Muscle of leg (tissue), 11 donors: ENCODE measurements around the gene RLF. TPM values are rescaled to one million over a fixed set of nuclear protein-coding genes. Genes with fewer than 3 reads are reported as not detected.
"Not testable (repeated sequence)": the region's sequence is repeated elsewhere in the genome, so short reads cannot be mapped to it uniquely, and the experiment has no call there.

Source experiments
- DNase-seq: peaks from one replicate; pipeline ENCODE4 v3.0.0; 2013
- H3K27ac ChIP-seq: one replicate; pipeline ENCODE4 v1.5.1; 2013; ENCODE audit warnings: mild to moderate bottlenecking, low read length, control low read depth
- H3K27me3 ChIP-seq: one replicate; pipeline ENCODE4 v1.6.1; 2013; ENCODE audit warnings: low read length; ENCODE audit not compliant: control insufficient read depth, insufficient read depth
- H3K36me3 ChIP-seq: one replicate; pipeline ENCODE4 v1.6.1; 2013; ENCODE audit warnings: low read length; ENCODE audit not compliant: control insufficient read depth, insufficient read depth
- H3K4me1 ChIP-seq: one replicate; pipeline ENCODE4 v1.6.1; 2013; ENCODE audit warnings: low read length; ENCODE audit not compliant: control insufficient read depth, insufficient read depth
- H3K4me3 ChIP-seq: one replicate; pipeline ENCODE4 v1.5.1; 2013; ENCODE audit warnings: low read length, control low read depth
- H3K9me3 ChIP-seq: replicated peaks from 2 replicates; pipeline ENCODE4 v1.6.1; 2013; ENCODE audit warnings: low read depth, low read length; ENCODE audit not compliant: control insufficient read depth
- WGBS: methylation state at CpG from one replicate; pipeline ENCODE4 v1.1.5; 2013; ENCODE audit warnings: missing lambda C conversion rate; ENCODE audit not compliant: insufficient coverage; 5-methylcytosine and 5-hydroxymethylcytosine counted together
- polyA plus RNA-seq, 8 donors: library from polyadenylated mRNA; unstranded; fragments of 120-200 nt; gene quantifications; one replicate each; pipeline versions ENCODE4 v1.2.1 to v1.2.3, GENCODE V29; 2013; ENCODE audit warnings: inconsistent platforms in 1 of 8, low replicate concordance in 1 of 8; ENCODE audit not compliant: insufficient read length in 8 of 8, insufficient read depth in 1 of 8
- total RNA-seq: library from RNA; stranded (reverse); fragments of 120-200 nt; gene quantifications from one replicate; pipeline ENCODE4 v1.2.4, GENCODE V29; 2013

RLF gene
- total and polyA plus RNA-seq, 9 donors = 11.4 to 21.6 (median 14.0) TPM

- no peak for DNase-seq
- WGBS = 0% methylated on average over 10 of the region's 16 CpGs
- Histone ChIP-seq H3K9me3 (no peaks in the 10 kb centered on the region), H3K27me3 (no peaks in the 10 kb centered on the region), H3K27ac (peak overlapping the region; percentile 97), H3K36me3 (no peaks in the 10 kb centered on the region), H3K4me1 (peaks cover 5% of the 10 kb centered on the region), H3K4me3 (peak overlapping the region; percentile 88)
Measured at GRCh38 chr1:40161888-40162397, 756 bp downstream of the RLF start.

GRCh38 chr1:40162753-40163441 lies 1.7 kb downstream of the RLF start:
- Histone ChIP-seq H3K4me1 (peaks cover 5% of the 10 kb centered on the region), H3K9me3 (no peaks in the 10 kb centered on the region), H3K36me3 (no peaks in the 10 kb centered on the region), H3K27ac (no peak overlapping the region), H3K4me3 (peak overlapping the region; percentile 88), H3K27me3 (no peaks in the 10 kb centered on the region)
- DNase-seq = no peak
- WGBS = 39% methylated on average over 2 of the region's 4 CpGs

- H3K4me3 ChIP-seq = no peak overlapping the region
- no peaks in the 10 kb centered on the region for H3K27me3 ChIP-seq
- WGBS = no CpG with 5 or more reads among the region's 4 CpGs
- peaks cover 5% of the 10 kb centered on the region for H3K4me1 ChIP-seq
- H3K27ac ChIP-seq = no peak overlapping the region
- H3K9me3 ChIP-seq = no peaks in the 10 kb centered on the region
- no peak for DNase-seq
- H3K36me3 ChIP-seq = no peaks in the 10 kb centered on the region
Measured at GRCh38 chr1:40167317-40167716, 6.1 kb downstream of the RLF start.

DNA sequence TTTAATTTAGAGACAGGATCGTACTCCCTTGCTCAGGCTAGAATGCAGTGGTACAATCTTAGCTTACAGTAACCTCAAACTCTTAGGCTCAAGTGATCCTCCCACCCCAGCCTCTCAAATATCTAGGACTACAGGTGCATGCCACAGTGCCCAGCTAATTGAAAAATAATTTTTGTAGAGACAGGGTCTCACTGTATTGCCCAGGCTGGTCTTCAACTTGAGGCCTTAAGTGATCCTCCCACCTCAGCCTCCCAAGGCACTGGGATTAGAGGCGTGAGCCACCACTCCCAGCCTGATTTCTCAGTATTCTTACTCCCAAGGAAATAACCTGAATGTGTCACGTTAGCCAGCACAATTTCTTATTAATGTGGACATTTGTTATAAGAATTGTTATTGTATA lies 9.8 kb downstream of the RLF start:
- H3K27me3 ChIP-seq = no peaks in the 10 kb centered on the region
- H3K9me3 ChIP-seq = no peaks in the 10 kb centered on the region
- no peak overlapping the region for H3K27ac ChIP-seq
- DNase-seq = no peak
- no CpG with 5 or more reads among the region's 3 CpGs for WGBS
- no peak overlapping the region for H3K4me3 ChIP-seq
- H3K36me3 ChIP-seq = no peaks in the 10 kb centered on the region
- no peaks in the 10 kb centered on the region for H3K4me1 ChIP-seq

GRCh38 chr1:40174788-40175187 lies 13.6 kb downstream of the RLF start:
- H3K9me3 ChIP-seq = no peaks in the 10 kb centered on the region
- no peak for DNase-seq
- H3K27ac ChIP-seq = no peak overlapping the region
- 86% methylated on average over 2 of the region's 3 CpGs for WGBS
- H3K27me3 ChIP-seq = no peaks in the 10 kb centered on the region
- no peaks in the 10 kb centered on the region for H3K4me1 ChIP-seq
- no peaks in the 10 kb centered on the region for H3K36me3 ChIP-seq
- H3K4me3 ChIP-seq = no peak overlapping the region

GRCh38 chr1:40176989-40177388 lies 15.8 kb downstream of the RLF start:
- not testable (repeated sequence) for H3K27ac ChIP-seq, H3K4me3 ChIP-seq, H3K36me3 ChIP-seq, H3K4me1 ChIP-seq, H3K9me3 ChIP-seq, DNase-seq, H3K27me3 ChIP-seq
- 96% methylated on average over 11 of the region's 15 CpGs for WGBS

GRCh38 chr1:40178200-40178599 lies 17.0 kb downstream of the RLF start:
- H3K36me3 ChIP-seq = no peaks in the 10 kb centered on the region

GRCh38 chr1:40179496-40180089 lies 18.4 kb downstream of the RLF start:
- H3K9me3 ChIP-seq = no peaks in the 10 kb centered on the region
- H3K4me1 ChIP-seq = no peaks in the 10 kb centered on the region
- no peak for DNase-seq
- no peak overlapping the region for H3K27ac ChIP-seq
- WGBS = no CpG with 5 or more reads among the region's 3 CpGs
- no peak overlapping the region for H3K4me3 ChIP-seq
- no peaks in the 10 kb centered on the region for H3K27me3 ChIP-seq
- no peaks in the 10 kb centered on the region for H3K36me3 ChIP-seq

More at GRCh38 chr1:40178200-40178599, 17.0 kb downstream of the RLF start:
- no peak overlapping the region for H3K4me3 ChIP-seq
- H3K4me1 ChIP-seq = no peaks in the 10 kb centered on the region
- WGBS = no CpG with 5 or more reads among the region's 2 CpGs
- no peaks in the 10 kb centered on the region for H3K9me3 ChIP-seq
- no peak for DNase-seq
- H3K27me3 ChIP-seq = no peaks in the 10 kb centered on the region
- no peak overlapping the region for H3K27ac ChIP-seq

- DNase-seq = peak; percentile 3
- Histone ChIP-seq H3K36me3 (no peaks in the 10 kb centered on the region), H3K4me1 (no peaks in the 10 kb centered on the region), H3K9me3 (no peaks in the 10 kb centered on the region), H3K27me3 (no peaks in the 10 kb centered on the region), H3K4me3 (no peak overlapping the region), H3K27ac (no peak overlapping the region)
- WGBS = no CpG with 5 or more reads among the region's 3 CpGs
Measured at GRCh38 chr1:40183055-40183710, 22.0 kb downstream of the RLF start.

DNA sequence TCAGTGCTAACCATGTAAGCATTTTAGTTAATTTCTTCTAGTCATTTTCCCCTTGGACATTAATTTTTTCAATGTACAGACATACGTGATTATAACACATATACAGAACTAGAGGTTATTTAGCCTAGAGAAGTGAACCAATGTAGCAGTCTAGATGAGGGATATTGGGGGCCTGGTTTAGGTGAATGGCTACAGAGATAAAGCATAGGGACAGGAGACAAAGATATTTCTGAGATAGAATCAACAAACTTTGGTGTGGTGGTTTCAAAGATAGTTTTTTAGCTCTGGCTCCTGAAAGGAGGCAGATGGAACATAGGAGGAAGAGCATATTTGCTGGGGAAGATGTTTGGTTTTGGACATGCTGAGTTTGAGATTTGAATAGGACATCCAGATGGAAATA lies 23.0 kb downstream of the RLF start:
- Histone ChIP-seq H3K36me3 (peaks cover 3% of the 10 kb centered on the region), H3K4me3 (no peak overlapping the region), H3K27me3 (no peaks in the 10 kb centered on the region), H3K27ac (no peak overlapping the region), H3K9me3 (no peaks in the 10 kb centered on the region), H3K4me1 (no peaks in the 10 kb centered on the region)
- no peak for DNase-seq
- no CpG with 5 or more reads among the region's 1 CpG for WGBS
